H1 (cell line): ENCODE measurements around the gene FAM131A. TPM values are rescaled to one million over a fixed set of nuclear protein-coding genes. Genes with fewer than 3 reads are reported as not detected.

ENCODE experiments used
- CTBP2 ChIP-seq: IDR thresholded peaks from 2 replicates; pipeline ENCODE4 v1.7.0; 2011; ENCODE audit warnings: borderline replicate concordance, mild to moderate bottlenecking, moderate library complexity, mixed read lengths, low read length; ENCODE audit not compliant: insufficient read depth, insufficient read length
- USF2 ChIP-seq: IDR thresholded peaks from 2 replicates; pipeline ENCODE4 v1.6.1; 2011; ENCODE audit warnings: low read length, improper control_type of control experiment
- polyA plus RNA-seq, 7 experiments: library from polyadenylated mRNA; depleted of rRNA in 3 of 7; stranded (reverse) in 5 of 7; unstranded in 2 of 7; fragments of >200 nt in 5 of 7; fragments of 200-250 nt in 2 of 7; gene quantifications; 1 replicate in 5 of 7; 2 replicates in 1 of 7; 4 replicates in 1 of 7; pipeline versions ENCODE4 v1.2.1 to v1.2.3, GENCODE V29; 2011 to 2013; ENCODE audit warnings: missing spikeins in 2 of 7, mixed read lengths in 2 of 7
- total RNA-seq: library from RNA; stranded (reverse); fragmentation: NEBNext Ultra II Directional; extraction: Animal tissue kit (Norgen Biotek cat#: 25700); gene quantifications from 2 replicates; pipeline ENCODE4 v1.2.1, GENCODE V29; 2021

The FAM131A gene
- total and polyA plus RNA-seq, 2 of the 8 experiments (the other 6 are each of a cell fraction or from before 2014, with no cell fraction given) = 16.0 to 21.9 TPM

GRCh38 chr3:184349563-184350470, 12.4 kb downstream of the FAM131A start (continued):
- no peak for TF ChIP-seq USF2
- TF ChIP-seq CTBP2 = no peak
